Tibial artery (tissue), 4 donors: Measurements from ENCODE around the gene CELF1.

Source experiments
- DNase-seq, 2 donors: peaks; one replicate each; pipeline ENCODE4 v3.0.0-alpha.2; 2019
- H3K27ac ChIP-seq, 2 donors: fragments of 200-600 bp; sonication (generic) in 1 of 2; 1 replicate in 1 of 2; 2 replicates in 1 of 2; pipeline ENCODE4 v1.5.1; 2018 to 2019; ENCODE audit warnings: mild to moderate bottlenecking in 1 of 2
- H3K27me3 ChIP-seq, 2 donors: fragments of 200-600 bp; sonication (generic) in 1 of 2; one replicate each; pipeline versions ENCODE4 v1.5.1 to v1.6.0; 2016 to 2019
- H3K36me3 ChIP-seq, 3 donors: fragments of 200-600 bp; sonication (generic) in 2 of 3; one replicate each; pipeline ENCODE4 v1.5.1; 2016 to 2019; ENCODE audit warnings: mild to moderate bottlenecking in 2 of 3
- H3K4me1 ChIP-seq, 4 donors: fragments of 200-600 bp; sonication (generic) in 2 of 4; 1 replicate in 3 of 4; 2 replicates in 1 of 4; pipeline ENCODE4 v1.5.1; 2016 to 2019
- H3K4me3 ChIP-seq, 2 donors: fragments of 200-600 bp; sonication (generic) in 1 of 2; 1 replicate in 1 of 2; 2 replicates in 1 of 2; pipeline ENCODE4 v1.5.1; 2018 to 2019; ENCODE audit warnings: mild to moderate bottlenecking in 2 of 2
- H3K9me3 ChIP-seq, 3 donors: fragments of 200-600 bp; sonication (generic) in 1 of 3; one replicate each; pipeline ENCODE4 v1.5.1; 2016 to 2019
- intact Hi-C: fragments of 100-400 bp; cut with DNase I; formaldehyde crosslinking; loops from one replicate; pipeline ENCODE4 v1.15.0; 2023; ENCODE audit warnings: low total_unique reads
- TF ChIP-seq, protein P1 (sequence below), 2 experiments: fragments of 200-600 bp in 1 of 2; fragments of 450-650 bp in 1 of 2; IDR thresholded peaks; one replicate each; pipeline ENCODE4 v1.5.1; 2017 to 2019; ENCODE audit warnings: antibody characterized with exemption in 2 of 2, mild to moderate bottlenecking in 1 of 2, moderate library complexity in 1 of 2

CELF1 gene

DNA sequence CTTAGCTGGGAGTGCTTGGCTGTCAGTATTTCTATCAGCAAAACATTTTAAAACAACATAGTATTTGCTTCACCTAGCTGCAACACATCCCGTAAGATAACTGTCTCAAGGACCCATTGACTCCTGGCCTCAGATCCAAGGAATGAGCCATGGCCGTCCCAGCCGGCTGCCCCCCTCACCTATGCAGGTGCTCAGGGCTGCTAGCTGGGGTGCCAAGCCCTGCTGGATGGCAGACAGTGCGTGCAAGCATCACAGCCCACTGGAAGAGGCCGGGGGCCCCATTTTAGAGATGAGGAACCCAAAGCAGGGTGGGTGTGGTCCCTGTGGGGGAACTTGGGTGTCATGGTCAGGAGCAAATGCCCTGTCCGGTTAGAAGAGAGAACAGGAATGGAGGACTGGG is 135.2 kb downstream of the CELF1 start:
- peaks cover 4 to 45% (median 36%) of the 10 kb centered on the region in 4 donors for H3K4me1 ChIP-seq
- H3K27ac ChIP-seq: peak overlapping the region; percentile 23 to 86

DNA sequence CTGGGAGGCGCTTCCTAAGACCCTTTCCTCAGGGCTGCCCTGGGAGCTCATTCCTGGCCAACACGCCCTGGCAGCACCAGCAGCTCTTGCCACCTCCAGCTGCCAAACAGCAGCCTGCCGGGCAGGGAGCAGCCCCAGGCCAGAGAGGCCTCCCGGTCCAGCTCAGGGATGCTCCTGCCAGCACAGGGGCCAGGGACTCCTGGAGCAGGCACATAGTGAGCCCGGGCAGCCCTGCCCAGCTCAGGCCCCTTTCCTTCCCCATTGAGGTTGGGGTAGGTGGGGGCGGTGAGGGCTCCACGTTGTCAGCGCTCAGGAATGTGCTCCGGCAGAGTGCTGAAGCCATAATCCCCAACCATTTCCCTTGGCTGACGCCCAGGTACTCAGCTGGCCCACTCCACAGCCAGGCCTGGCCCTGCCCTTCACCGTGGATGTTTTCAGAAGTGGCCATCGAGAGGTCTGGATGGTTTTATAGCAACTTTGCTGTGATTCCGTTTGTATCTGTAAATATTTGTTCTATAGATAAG is 136.9 kb downstream of the CELF1 start:
- H3K36me3 ChIP-seq: peaks cover 44 to 78% (median 76%) of the 10 kb centered on the region in 3 donors

More for the DNA sequence above, 135.2 kb downstream of the CELF1 start:
- peaks cover 53 to 84% (median 79%) of the 10 kb centered on the region in 3 donors for H3K36me3 ChIP-seq
- TF ChIP-seq, protein P1, sequence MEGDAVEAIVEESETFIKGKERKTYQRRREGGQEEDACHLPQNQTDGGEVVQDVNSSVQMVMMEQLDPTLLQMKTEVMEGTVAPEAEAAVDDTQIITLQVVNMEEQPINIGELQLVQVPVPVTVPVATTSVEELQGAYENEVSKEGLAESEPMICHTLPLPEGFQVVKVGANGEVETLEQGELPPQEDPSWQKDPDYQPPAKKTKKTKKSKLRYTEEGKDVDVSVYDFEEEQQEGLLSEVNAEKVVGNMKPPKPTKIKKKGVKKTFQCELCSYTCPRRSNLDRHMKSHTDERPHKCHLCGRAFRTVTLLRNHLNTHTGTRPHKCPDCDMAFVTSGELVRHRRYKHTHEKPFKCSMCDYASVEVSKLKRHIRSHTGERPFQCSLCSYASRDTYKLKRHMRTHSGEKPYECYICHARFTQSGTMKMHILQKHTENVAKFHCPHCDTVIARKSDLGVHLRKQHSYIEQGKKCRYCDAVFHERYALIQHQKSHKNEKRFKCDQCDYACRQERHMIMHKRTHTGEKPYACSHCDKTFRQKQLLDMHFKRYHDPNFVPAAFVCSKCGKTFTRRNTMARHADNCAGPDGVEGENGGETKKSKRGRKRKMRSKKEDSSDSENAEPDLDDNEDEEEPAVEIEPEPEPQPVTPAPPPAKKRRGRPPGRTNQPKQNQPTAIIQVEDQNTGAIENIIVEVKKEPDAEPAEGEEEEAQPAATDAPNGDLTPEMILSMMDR (IDR thresholded peaks at IDR 0.05): no peak
- H3K4me3 ChIP-seq: no peak overlapping the region
- H3K9me3 ChIP-seq: no peaks in the 10 kb centered on the region
- H3K27me3 ChIP-seq: no peaks in the 10 kb centered on the region
- DNase-seq: no peak
- intact Hi-C loops: loop anchor here (10.0 kb wide), 2 partner anchors 157 to 243 kb away; partner anchors contain the start of genes ARFGAP2, KBTBD4 and NDUFS3

More for the DNA sequence above, 136.9 kb downstream of the CELF1 start:
- no peaks in the 10 kb centered on the region for H3K9me3 ChIP-seq
- peak overlapping the region; percentile 83 to 86 for H3K27ac ChIP-seq
- intact Hi-C loops: loop anchor here (10.0 kb wide), 2 partner anchors 159 to 241 kb away; partner anchors contain the start of genes ARFGAP2, KBTBD4 and NDUFS3
- DNase-seq: peak; percentile 86 to 96
- TF ChIP-seq, protein P1 (IDR thresholded peaks at IDR 0.05): no peak
- H3K4me1 ChIP-seq: peaks cover 4 to 57% (median 41%) of the 10 kb centered on the region in 4 donors
- H3K27me3 ChIP-seq: no peaks in the 10 kb centered on the region
- no peak overlapping the region for H3K4me3 ChIP-seq
